ENCODE data around the gene ZBTB20.

The ZBTB20 gene

GRCh38 chr3:114519415-114519814 lies 627.7 kb downstream of the ZBTB20 start:
- DNase-seq (ENCODE audit: low read depth) = no peak

GRCh38 chr3:114518206-114518808 lies 628.8 kb downstream of the ZBTB20 start:
- DNase-seq (ENCODE audit: low read depth) = no peak

DNA sequence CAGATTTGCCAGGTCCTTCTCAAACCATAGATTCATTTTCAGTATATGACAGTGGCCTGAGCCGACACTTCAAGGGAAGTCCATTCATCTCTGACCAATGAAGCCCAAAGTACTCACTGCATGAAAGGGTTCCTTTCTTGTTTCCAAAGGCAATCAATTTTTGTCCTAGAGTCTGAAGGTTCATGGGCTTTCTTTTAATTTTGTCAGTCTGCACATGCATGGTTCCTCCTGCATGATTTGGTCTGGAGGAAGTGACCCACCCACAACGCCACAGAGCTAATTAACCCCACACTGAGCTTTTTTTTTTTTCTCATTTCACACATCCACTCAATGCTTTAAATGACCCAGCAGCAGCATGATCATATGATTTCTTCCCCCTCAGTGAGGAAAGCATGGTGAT lies 636.9 kb downstream of the ZBTB20 start:
- DNase-seq (ENCODE audit: low read depth) = no peak

GRCh38 chr3:114509756-114510155 lies 637.3 kb downstream of the ZBTB20 start:
- no peak for DNase-seq (ENCODE audit: low read depth)

DNA sequence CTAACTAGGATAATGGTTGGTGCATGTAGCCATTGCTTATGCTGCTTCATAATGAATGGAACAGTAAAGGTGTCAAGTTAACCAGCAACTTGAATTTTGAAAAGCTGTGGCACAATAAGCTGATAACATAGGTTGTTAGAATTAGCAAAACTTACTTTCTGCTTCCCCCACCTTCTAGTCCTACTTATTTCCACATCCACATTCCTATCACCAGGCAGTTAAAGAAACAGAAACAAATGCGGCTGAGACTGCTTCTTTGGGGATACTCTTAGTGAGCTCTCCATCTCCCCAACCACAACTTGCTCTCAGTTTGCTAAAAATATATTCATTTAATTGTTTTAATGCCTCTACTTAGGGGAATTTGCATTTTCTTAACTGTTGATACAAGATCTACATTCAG lies 638.1 kb downstream of the ZBTB20 start:
- no peak for DNase-seq (ENCODE audit: low read depth)

DNA sequence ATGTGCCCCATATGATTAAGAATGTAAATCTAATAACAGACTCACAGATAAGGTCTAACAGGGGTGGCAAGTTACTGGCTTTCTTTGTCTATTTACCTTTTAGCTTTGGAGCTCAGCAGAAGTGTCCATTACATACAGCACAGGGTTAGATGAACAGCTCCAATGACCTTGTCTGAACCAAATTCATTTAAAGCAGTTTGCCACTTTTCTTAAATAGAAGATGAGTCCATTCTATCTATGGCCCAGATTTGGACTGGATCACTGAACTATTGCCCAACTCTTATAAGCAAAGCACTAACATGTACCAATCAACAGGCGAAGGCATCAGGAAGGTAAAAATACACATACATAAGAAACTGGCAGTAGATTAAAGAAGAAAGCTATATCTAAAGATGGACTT lies 638.9 kb downstream of the ZBTB20 start:
- no peak for DNase-seq (ENCODE audit: low read depth)

DNA sequence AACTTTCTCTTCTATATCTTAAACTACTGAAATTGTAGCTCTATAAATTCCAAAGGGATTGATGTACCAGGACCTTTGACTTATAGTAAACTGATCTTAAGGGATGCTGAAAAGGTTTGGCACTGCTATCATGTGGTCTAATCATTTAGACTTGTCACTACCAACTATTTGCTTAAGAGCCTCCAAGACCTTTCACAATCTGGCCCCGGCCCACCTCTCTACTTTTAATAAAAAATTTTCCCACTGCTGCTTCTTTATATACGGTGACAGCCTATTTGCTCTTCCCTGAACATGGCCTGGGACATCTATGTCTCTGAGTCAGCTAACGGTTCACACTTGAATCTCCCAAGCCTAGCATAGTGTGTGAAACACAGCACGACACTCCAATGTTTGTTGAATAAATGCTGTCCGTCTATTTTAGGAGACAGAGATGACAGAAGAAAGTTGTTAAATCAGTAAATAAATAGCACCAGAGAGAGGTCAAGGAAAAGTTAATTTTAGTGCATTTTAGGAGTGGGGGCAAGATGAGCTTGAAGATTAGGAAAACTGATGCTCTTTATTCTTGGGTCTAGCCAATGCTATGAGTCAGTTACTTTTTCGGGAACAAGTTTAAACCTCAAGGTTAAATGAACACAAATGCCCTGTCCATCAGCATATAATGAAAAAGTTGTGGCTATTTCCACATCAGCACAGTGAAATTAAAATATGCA lies 640.3 kb downstream of the ZBTB20 start:
- DNase-seq (ENCODE audit: low read depth) = no peak

GRCh38 chr3:114504941-114505628 lies 642.0 kb downstream of the ZBTB20 start:
- DNase-seq (ENCODE audit: low read depth) = no peak

DNA sequence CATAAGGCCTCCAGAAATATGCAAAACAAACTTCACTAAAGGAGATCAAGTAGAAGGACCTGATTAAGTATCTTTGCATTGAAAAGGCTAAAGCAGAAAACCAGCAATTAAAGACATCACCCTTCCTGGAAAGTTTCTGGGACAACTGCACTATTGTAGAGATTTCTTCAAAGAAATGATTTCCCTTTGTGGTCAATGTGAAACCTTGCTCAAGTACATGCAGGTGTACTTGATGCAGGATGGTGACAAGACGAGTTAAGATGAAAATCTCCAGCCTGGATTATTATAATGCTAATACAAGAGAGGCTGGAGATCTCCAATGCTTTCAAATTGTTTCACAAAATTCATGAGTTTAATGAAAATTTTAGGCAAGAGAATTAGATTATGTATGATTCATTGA lies 644.9 kb downstream of the ZBTB20 start:
- DNase-seq (ENCODE audit: low read depth) = no peak

GRCh38 chr3:114499976-114500375 lies 647.1 kb downstream of the ZBTB20 start:
- no peak for DNase-seq (ENCODE audit: low read depth)

DNA sequence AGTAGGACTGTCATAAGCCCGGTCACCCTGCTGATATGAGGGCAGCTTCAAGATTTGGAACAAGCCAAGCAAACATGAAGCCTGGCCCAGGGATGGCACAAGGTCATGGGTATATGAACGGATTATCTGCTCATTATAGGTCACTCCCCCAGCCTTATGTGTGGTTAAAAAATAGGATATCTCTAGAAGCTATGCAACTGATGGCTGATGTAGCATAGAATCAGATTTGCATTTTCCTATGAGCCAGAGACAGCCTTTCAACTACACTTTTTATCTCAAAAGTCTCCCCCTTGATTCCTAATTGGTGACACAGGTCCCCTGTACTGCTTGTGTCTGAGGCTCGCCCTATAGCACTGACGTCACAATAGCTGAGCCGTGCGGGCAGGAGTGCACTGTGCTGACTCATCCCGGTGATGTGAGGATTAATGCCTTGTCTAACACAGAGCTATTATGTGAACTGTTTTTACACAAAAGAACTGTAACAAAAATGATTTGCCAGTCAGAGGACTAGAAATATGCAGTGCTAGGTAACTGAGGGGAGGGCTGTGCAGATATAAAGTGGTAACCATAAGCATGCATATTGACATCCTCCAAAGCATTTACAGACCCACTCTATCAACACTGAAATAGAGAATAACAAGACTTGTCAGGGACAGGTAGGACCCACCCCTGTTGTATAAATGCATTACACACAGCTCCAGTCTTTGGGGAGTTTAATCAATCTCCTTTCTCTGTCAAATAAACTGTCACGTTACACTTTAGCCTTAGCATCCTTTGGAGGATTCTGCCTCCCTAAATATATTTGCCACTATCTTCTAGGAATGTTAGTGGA lies 648.3 kb downstream of the ZBTB20 start:
- peak; percentile 86 for DNase-seq (ENCODE audit: low read depth)

GRCh38 chr3:114496874-114497273 lies 650.2 kb downstream of the ZBTB20 start:
- no peak for DNase-seq (ENCODE audit: low read depth)

- no peak for DNase-seq (ENCODE audit: low read depth)
Observed at GRCh38 chr3:114496466-114496865, 650.6 kb downstream of the ZBTB20 start.

DNA sequence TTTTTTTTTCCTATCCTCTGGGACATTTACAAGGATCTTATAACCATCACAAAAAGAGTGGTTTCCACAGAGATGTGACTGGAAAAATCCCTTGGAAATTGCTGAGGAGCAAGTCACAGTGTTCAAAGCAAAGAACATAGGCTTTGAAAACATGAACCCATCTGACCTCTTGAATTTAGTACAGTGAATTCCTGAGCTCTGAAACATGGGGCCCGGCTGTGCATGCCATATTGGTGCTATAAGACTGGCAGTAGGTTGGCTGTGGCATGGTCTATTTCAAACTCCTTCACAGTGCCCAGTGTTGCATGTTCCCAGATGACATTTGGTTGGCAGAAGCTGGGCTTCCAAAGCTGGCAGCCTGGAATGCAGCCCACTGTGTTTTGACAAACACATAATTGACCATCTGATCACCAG lies 651.1 kb downstream of the ZBTB20 start:
- DNase-seq (ENCODE audit: low read depth) = no peak

DNA sequence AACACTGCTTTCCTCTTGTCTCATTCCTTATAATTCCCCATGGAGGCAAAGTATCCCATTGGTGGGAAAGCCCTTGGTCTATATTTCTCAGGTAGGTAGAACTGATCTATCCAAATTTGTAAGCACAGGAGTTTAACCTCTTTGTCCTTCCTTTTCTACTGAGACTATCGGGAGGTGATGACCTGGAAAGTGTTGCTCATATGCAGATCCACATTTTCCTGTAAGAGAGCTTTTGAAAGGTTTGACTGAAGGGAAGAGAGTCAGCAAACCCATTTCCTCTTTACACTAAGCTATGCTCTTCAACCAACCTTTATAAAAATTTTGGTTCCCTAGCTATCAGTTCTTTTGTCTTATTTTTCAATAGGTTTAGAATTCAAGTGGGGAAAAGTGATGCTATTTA lies 652.6 kb downstream of the ZBTB20 start:
- no peak for DNase-seq (ENCODE audit: low read depth)

DNA sequence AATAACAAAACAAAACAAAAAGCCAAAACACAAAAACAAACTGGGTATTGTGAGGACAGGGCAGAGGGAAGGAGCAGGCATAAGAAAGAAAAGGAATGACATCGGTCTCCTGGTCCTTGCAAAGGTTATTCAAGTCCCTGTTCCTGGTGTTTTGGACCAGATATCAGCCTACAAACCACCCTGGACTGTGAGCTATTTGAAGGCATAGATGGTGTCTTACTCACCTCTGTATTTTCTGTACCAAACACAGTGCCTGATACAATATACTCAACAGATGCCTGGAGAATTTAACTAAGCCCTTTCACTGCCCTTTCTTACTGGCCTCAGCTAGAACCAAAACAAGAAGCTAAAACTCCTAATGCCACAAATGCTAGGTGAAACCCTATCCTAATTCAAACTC lies 656.3 kb downstream of the ZBTB20 start:
- no peak for DNase-seq (ENCODE audit: low read depth)

DNA sequence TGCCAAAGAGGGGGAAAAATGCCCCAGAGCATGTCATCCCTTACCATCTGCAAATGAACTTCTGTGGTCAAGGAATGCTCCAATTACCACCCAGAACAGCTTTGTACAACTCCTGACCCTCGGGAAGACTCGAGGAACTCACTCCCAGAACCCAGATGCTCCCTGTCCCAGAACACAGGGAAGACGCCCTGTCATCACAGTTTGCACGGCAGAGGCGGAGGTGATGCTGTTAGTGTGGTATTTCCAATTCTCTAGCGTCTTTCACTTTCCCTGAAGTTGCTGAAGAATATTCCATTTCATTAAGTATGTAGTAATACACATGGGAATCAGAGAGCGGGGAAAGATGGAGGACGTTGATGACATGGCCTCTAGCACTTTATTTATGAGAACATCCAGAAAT lies 659.6 kb downstream of the ZBTB20 start:
- no peak for DNase-seq (ENCODE audit: low read depth)

DNA sequence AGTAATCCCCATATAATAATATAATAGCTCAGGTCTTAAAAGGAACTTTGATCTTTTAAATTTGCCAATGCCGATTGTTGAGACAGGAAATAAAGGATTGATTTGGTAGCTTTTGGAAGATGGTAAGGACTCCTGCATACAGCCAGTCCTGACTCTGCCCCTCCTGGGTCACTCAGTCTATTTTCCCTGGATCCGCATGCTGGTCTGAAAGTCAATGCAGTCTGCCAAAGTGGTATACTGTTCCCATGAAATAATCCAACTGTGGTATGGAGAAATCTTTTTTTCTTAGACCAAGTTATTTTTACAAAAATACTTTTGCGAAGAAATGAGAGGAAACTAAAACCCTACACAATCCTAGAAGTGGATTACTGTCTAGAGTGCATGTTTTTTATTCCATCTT lies 662.2 kb downstream of the ZBTB20 start:
- DNase-seq (ENCODE audit: low read depth) = no peak

- no peak for DNase-seq (ENCODE audit: low read depth)
Observed at GRCh38 chr3:114481113-114481512, 666.0 kb downstream of the ZBTB20 start.

GRCh38 chr3:114480442-114480841 lies 666.6 kb downstream of the ZBTB20 start:
- DNase-seq (ENCODE audit: low read depth) = no peak

DNA sequence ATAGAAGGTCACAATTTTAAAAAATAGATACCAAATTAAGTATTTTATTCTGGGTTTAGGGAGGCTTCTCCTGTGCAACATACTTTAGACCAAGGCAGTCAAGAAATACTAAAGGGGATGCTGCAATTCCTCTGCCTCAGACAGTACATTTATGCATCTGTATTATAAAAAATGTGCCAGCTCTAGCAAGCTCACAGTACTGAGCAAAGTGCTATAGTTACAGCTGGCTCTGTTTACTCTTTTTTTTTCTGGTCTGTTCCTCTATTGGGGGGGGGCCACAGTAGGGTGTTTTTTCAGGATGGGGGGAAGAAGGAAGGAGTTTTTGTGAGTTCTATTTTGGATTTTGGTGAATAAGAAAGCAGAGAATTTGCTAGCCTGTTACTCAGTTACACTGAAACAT lies 668.3 kb downstream of the ZBTB20 start:
- no peak for DNase-seq (ENCODE audit: low read depth)

DNA sequence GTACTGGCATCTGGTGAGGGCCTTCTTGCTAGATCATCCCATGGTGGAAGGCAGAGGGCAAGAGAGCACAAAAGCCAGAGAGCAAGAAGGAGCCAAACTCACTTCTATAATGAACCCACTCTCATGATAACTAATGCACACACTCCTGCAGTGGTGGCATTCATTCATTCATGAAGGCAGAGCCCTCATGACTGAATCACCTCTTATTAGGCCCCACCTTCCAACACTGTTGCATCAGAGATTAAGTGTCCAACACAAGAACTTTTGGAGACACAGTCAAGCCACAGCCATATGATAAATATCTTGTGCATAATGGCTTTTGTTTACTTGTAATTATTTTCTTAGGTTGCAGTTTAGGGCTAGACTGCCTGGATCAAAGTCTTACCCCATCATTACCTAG lies 670.6 kb downstream of the ZBTB20 start:
- no peak for DNase-seq (ENCODE audit: low read depth)

DNA sequence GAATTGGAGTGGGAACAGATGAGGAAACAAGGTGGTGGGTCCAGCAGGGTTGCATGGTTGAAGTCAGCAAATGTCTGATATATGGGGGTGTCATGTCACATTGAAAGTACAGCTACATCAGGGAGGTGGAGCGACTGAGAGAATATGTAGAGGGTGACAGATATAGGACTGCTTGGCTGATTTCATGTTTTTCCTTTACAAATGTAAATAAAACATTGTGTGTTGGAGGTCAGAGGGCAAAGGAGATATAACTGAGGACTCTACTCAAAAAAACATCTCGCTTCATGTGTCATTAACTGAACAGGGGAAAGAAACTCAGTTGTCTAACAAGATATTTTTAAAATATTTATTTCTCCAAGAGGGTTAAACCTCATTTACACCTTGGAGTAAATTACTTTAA lies 675.6 kb downstream of the ZBTB20 start:
- DNase-seq (ENCODE audit: low read depth) = no peak
